ENCODE measurements around the gene SHISAL2B.

DNA sequence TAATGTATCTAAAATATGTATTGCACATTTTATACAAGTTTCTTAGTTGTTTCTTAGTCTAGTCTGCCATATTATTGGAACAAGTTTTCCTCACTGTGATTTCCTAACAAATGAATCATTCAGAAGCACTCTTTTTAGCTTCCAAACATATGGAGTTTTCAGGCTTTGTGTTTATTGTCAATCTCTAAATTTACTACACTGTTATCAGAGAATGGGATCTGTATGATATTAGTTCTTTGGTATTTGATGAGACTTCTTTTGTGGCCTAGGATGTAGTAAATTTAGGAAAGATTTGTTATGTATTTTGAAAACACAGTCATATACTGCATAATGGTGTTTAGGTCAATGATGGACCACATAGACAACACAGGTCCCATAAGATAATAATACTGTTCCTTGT, 52.5 kb downstream of the SHISAL2B start:
- TF ChIP-seq, protein P1, sequence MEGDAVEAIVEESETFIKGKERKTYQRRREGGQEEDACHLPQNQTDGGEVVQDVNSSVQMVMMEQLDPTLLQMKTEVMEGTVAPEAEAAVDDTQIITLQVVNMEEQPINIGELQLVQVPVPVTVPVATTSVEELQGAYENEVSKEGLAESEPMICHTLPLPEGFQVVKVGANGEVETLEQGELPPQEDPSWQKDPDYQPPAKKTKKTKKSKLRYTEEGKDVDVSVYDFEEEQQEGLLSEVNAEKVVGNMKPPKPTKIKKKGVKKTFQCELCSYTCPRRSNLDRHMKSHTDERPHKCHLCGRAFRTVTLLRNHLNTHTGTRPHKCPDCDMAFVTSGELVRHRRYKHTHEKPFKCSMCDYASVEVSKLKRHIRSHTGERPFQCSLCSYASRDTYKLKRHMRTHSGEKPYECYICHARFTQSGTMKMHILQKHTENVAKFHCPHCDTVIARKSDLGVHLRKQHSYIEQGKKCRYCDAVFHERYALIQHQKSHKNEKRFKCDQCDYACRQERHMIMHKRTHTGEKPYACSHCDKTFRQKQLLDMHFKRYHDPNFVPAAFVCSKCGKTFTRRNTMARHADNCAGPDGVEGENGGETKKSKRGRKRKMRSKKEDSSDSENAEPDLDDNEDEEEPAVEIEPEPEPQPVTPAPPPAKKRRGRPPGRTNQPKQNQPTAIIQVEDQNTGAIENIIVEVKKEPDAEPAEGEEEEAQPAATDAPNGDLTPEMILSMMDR (IDR thresholded peaks at IDR 0.05): no peak
- TF ChIP-seq POLR2A (IDR thresholded peaks at IDR 0.05; ENCODE audit: low read depth) (no peak), EP300 (IDR thresholded peaks at IDR 0.05) (no peak)
